ENCODE data around the gene ZBTB37.
"Not testable (repeated sequence)": the region's sequence is repeated elsewhere in the genome, so short reads cannot be mapped to it uniquely, and the experiment has no call there.

The ZBTB37 gene

DNA sequence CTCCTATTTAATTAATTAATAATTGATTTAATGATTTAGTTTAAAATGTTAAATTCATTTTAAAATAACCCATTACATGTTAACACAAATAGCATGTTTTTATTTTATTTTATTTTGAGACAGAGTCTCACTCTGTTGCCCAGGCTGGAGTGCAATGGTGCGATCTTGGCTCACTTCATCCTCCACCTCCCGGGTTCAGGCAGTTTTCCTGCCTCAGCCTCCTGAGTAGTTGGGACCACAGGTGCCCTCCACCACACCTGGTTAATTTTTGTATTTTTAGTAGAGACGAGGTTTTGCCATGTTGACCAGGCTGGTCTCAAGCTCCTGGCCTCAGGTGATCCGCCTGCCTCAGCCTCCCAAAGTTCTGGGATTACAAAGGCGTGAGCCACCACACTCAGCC, 8.6 kb upstream of the ZBTB37 start:
- not testable (repeated sequence) for H2BK15ac ChIP-seq (ENCODE audit: low read length); H2AFZ ChIP-seq (ENCODE audit: low read length); H3K23ac ChIP-seq (ENCODE audit: low read depth, low read length, poor library complexity); H3K9me3 ChIP-seq (replicated peaks in 1 of 2; ENCODE audit: control insufficient read depth in 2 of 2, insufficient read depth in 1 of 2, low read depth in 1 of 2, low read length in 2 of 2); H3K27ac ChIP-seq (replicated peaks; ENCODE audit: low read length); H2BK5ac ChIP-seq (ENCODE audit: low read length); H3K14ac ChIP-seq (ENCODE audit: low read length); H2BK12ac ChIP-seq (ENCODE audit: low read length); H3K4me2 ChIP-seq (ENCODE audit: insufficient read depth, low read length, poor library complexity, severe bottlenecking); H2BK120ac ChIP-seq (ENCODE audit: low read depth, low read length); DNase-seq (ENCODE audit: low spot score); H2AK5ac ChIP-seq (ENCODE audit: low read depth, low read length); H3K27me3 ChIP-seq (ENCODE audit: control insufficient read depth in 3 of 3, insufficient read depth in 3 of 3, low read depth in 1 of 3, low read length in 3 of 3); H3K18ac ChIP-seq (ENCODE audit: low read length); H4K91ac ChIP-seq (ENCODE audit: low read depth, low read length, poor library complexity); H3K9ac ChIP-seq (ENCODE audit: low read depth, low read length, poor library complexity); H3K4me1 ChIP-seq (ENCODE audit: control insufficient read depth in 2 of 2, insufficient read depth in 1 of 2, low read depth in 1 of 2, low read length in 2 of 2); H3K4me3 ChIP-seq (ENCODE audit: low read length in 2 of 2); H3K79me1 ChIP-seq (ENCODE audit: low read depth, low read length); H4K8ac ChIP-seq (ENCODE audit: low read depth, low read length); H3K4ac ChIP-seq (ENCODE audit: low read length)
- WGBS, 2 donors (ENCODE audit: extremely low coverage in 2 of 2, insufficient read length in 2 of 2, insufficient replicate concordance in 1 of 2) = no CpG with 5 or more reads among the region's 5 CpGs
- peaks cover 12 to 91% of the 10 kb centered on the region in 2 donors for H3K36me3 ChIP-seq (replicated peaks in 1 of 2; ENCODE audit: control insufficient read depth in 2 of 2, insufficient read depth in 2 of 2, low read length in 2 of 2)

DNA sequence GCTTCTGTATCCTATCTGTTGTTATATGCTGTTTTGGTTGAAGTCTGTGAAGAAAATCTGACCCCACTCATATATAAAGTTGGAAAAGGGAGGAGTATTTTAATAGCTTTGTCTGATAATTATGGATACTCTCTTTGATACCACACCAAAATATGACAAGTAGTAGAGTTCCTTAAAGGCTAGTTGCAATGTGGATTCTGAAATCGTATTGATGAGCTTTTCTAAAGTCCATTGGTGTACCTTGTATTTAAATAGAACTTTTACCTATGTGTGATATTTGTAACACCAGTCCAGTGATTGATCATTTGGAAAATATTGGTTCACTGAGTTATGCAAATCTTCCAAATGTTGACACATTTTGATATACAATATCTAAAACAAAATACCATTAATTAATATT, 8.1 kb upstream of the ZBTB37 start:
- Histone ChIP-seq H3K4ac (ENCODE audit: low read length) (no peak overlapping the region), H4K8ac (ENCODE audit: low read depth, low read length) (no peak overlapping the region), H3K18ac (ENCODE audit: low read length) (no peak overlapping the region), H2BK5ac (ENCODE audit: low read length) (no peak overlapping the region), H3K4me2 (ENCODE audit: insufficient read depth, low read length, poor library complexity, severe bottlenecking) (no peak overlapping the region), H3K14ac (ENCODE audit: low read length) (no peak overlapping the region), H2BK120ac (ENCODE audit: low read depth, low read length) (no peak overlapping the region), H2BK15ac (ENCODE audit: low read length) (no peak overlapping the region), H3K27ac (replicated peaks; ENCODE audit: low read length) (no peak overlapping the region), H3K27me3 (ENCODE audit: control insufficient read depth in 3 of 3, insufficient read depth in 3 of 3, low read depth in 1 of 3, low read length in 3 of 3) (no peaks in the 10 kb centered on the region), H3K79me1 (ENCODE audit: low read depth, low read length) (no peaks in the 10 kb centered on the region), H2BK12ac (ENCODE audit: low read length) (no peak overlapping the region), H2AFZ (ENCODE audit: low read length) (no peak overlapping the region), H4K91ac (ENCODE audit: low read depth, low read length, poor library complexity) (no peak overlapping the region), H3K9me3 (replicated peaks in 1 of 2; ENCODE audit: control insufficient read depth in 2 of 2, insufficient read depth in 1 of 2, low read depth in 1 of 2, low read length in 2 of 2) (no peaks in the 10 kb centered on the region), H2AK5ac (ENCODE audit: low read depth, low read length) (no peak overlapping the region), H3K23ac (ENCODE audit: low read depth, low read length, poor library complexity) (no peak overlapping the region), H3K36me3 (replicated peaks in 1 of 2; ENCODE audit: control insufficient read depth in 2 of 2, insufficient read depth in 2 of 2, low read length in 2 of 2) (peaks cover 16 to 91% of the 10 kb centered on the region in 2 donors), H3K4me3 (ENCODE audit: low read length in 2 of 2) (no peak overlapping the region), H3K4me1 (ENCODE audit: control insufficient read depth in 2 of 2, insufficient read depth in 1 of 2, low read depth in 1 of 2, low read length in 2 of 2) (peaks cover 0 to 2% of the 10 kb centered on the region in 2 donors), H3K9ac (ENCODE audit: low read depth, low read length, poor library complexity) (no peak overlapping the region)
- WGBS, 2 donors (ENCODE audit: extremely low coverage in 2 of 2, insufficient read length in 2 of 2, insufficient replicate concordance in 1 of 2) = no CpG with 5 or more reads among the region's 1 CpG
- no peak for DNase-seq (ENCODE audit: low spot score)

DNA sequence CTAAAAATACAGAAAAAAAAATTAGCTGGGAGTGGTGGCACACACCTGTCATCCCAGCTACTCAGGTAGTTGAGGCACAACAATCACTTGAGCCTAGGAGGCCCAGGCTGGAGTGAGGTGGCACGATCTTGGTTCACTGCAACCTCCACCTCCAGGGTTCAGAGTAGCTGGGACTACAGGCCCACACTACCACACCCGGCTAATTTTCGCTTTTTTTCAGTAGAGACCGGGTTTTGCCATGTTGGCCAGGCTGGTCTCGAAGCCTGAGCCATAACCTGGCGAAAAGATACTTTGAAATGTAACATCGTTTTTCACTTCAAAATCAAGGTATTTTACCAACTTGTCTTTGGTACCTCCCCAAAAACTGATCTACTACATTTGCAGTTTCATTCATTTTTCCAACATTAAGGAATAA, 6.4 kb upstream of the ZBTB37 start:
- no peaks in the 10 kb centered on the region for H3K79me1 ChIP-seq (ENCODE audit: low read depth, low read length)
- H3K18ac ChIP-seq (ENCODE audit: low read length) = no peak overlapping the region
- H3K4me2 ChIP-seq (ENCODE audit: insufficient read depth, low read length, poor library complexity, severe bottlenecking) = no peak overlapping the region
- H2BK12ac ChIP-seq (ENCODE audit: low read length) = no peak overlapping the region
- H2BK120ac ChIP-seq (ENCODE audit: low read depth, low read length) = no peak overlapping the region
- H3K9me3 ChIP-seq (replicated peaks in 1 of 2; ENCODE audit: control insufficient read depth in 2 of 2, insufficient read depth in 1 of 2, low read depth in 1 of 2, low read length in 2 of 2) = no peaks in the 10 kb centered on the region
- H3K9ac ChIP-seq (ENCODE audit: low read depth, low read length, poor library complexity) = no peak overlapping the region
- H3K36me3 ChIP-seq (replicated peaks in 1 of 2; ENCODE audit: control insufficient read depth in 2 of 2, insufficient read depth in 2 of 2, low read length in 2 of 2) = peaks cover 18 to 91% of the 10 kb centered on the region in 2 donors
- no peak overlapping the region for H4K8ac ChIP-seq (ENCODE audit: low read depth, low read length)
- no peak overlapping the region for H2BK15ac ChIP-seq (ENCODE audit: low read length)
- H3K27ac ChIP-seq (replicated peaks; ENCODE audit: low read length) = no peak overlapping the region
- no peak overlapping the region for H3K4me3 ChIP-seq (ENCODE audit: low read length in 2 of 2)
- peak overlapping the region; percentile 74 for H3K23ac ChIP-seq (ENCODE audit: low read depth, low read length, poor library complexity)
- H3K14ac ChIP-seq (ENCODE audit: low read length) = no peak overlapping the region
- no CpG with 5 or more reads among the region's 7 CpGs for WGBS, 2 donors (ENCODE audit: extremely low coverage in 2 of 2, insufficient read length in 2 of 2, insufficient replicate concordance in 1 of 2)
- H3K27me3 ChIP-seq (ENCODE audit: control insufficient read depth in 3 of 3, insufficient read depth in 3 of 3, low read depth in 1 of 3, low read length in 3 of 3) = no peaks in the 10 kb centered on the region
- no peak overlapping the region for H2AFZ ChIP-seq (ENCODE audit: low read length)
- no peak overlapping the region for H2BK5ac ChIP-seq (ENCODE audit: low read length)
- H3K4me1 ChIP-seq (ENCODE audit: control insufficient read depth in 2 of 2, insufficient read depth in 1 of 2, low read depth in 1 of 2, low read length in 2 of 2) = peaks cover 4 to 8% of the 10 kb centered on the region in 2 donors
- no peak overlapping the region for H3K4ac ChIP-seq (ENCODE audit: low read length)
- H2AK5ac ChIP-seq (ENCODE audit: low read depth, low read length) = no peak overlapping the region
- DNase-seq (ENCODE audit: low spot score) = no peak
- no peak overlapping the region for H4K91ac ChIP-seq (ENCODE audit: low read depth, low read length, poor library complexity)

DNA sequence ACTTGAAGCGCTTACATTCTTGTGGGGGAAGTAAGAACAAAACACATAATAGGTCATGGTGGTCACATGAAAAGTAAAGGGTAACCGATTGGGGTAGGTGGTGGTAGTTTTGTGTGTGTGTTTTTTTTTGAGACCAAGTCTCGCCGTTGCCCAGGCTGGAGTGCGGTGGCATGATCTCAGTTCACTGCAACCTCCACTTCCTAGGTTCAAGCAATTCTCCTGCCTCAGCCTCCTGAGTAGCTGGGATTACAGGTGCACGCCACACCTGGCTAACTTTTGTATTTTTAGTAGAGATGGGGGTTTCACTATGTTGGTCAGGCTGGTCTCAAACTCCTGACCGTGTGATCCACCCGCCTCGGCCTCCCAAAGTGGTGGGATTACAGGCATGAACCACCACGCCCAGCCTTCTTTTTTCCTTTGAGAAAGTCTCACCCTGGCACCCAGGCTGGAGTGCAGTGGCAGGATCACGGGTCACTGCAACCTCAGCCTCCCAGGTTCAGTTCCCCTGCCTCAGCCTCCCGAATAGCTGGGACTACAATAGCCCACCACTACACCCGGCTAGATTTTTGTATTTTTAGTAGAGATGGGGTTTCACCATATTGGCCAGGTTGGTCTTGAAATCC, 5.9 kb upstream of the ZBTB37 start:
- H4K91ac ChIP-seq (ENCODE audit: low read depth, low read length, poor library complexity); H3K4ac ChIP-seq (ENCODE audit: low read length); H2AFZ ChIP-seq (ENCODE audit: low read length); DNase-seq (ENCODE audit: low spot score); H2BK5ac ChIP-seq (ENCODE audit: low read length); H2BK15ac ChIP-seq (ENCODE audit: low read length); H3K27me3 ChIP-seq (ENCODE audit: control insufficient read depth in 3 of 3, insufficient read depth in 3 of 3, low read depth in 1 of 3, low read length in 3 of 3); H2AK5ac ChIP-seq (ENCODE audit: low read depth, low read length); H3K9me3 ChIP-seq (replicated peaks in 1 of 2; ENCODE audit: control insufficient read depth in 2 of 2, insufficient read depth in 1 of 2, low read depth in 1 of 2, low read length in 2 of 2); H3K4me3 ChIP-seq (ENCODE audit: low read length in 2 of 2); H3K23ac ChIP-seq (ENCODE audit: low read depth, low read length, poor library complexity); H3K79me1 ChIP-seq (ENCODE audit: low read depth, low read length); H3K18ac ChIP-seq (ENCODE audit: low read length); H3K14ac ChIP-seq (ENCODE audit: low read length); H3K4me2 ChIP-seq (ENCODE audit: insufficient read depth, low read length, poor library complexity, severe bottlenecking); H3K9ac ChIP-seq (ENCODE audit: low read depth, low read length, poor library complexity); H2BK120ac ChIP-seq (ENCODE audit: low read depth, low read length); H2BK12ac ChIP-seq (ENCODE audit: low read length); H3K4me1 ChIP-seq (ENCODE audit: control insufficient read depth in 2 of 2, insufficient read depth in 1 of 2, low read depth in 1 of 2, low read length in 2 of 2); H3K27ac ChIP-seq (replicated peaks; ENCODE audit: low read length); H4K8ac ChIP-seq (ENCODE audit: low read depth, low read length): not testable (repeated sequence)
- WGBS, 2 donors (ENCODE audit: extremely low coverage in 2 of 2, insufficient read length in 2 of 2, insufficient replicate concordance in 1 of 2) = no CpG with 5 or more reads among the region's 13 CpGs
- peaks cover 15 to 91% of the 10 kb centered on the region in 2 donors for H3K36me3 ChIP-seq (replicated peaks in 1 of 2; ENCODE audit: control insufficient read depth in 2 of 2, insufficient read depth in 2 of 2, low read length in 2 of 2)
